Measurements from ENCODE around the gene CFAP20DC. TPM values are rescaled to one million over a fixed set of nuclear protein-coding genes. Genes with fewer than 3 reads are reported as not detected.

CFAP20DC gene
- total and polyA plus RNA-seq, 2 experiments from 2014 or later: 7.4 to 11.4 TPM

DNA sequence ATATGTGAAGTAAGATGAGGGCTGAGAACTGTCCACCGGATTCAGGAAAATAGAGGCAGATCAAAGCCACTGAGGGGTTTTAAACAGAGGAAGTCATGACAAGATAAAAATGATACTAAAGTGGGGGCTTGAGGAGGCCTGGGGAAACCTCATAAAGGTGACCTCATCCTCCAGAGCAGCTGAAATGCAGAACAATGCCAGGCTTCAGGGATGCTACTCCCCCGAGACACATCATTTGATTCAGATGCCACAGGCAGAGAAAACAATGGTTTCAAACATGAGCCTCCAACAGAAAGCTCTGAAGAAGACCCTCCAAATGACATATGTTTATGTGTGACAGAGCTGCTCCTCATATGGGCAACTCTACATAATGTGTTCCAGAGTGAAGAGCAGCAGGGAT, 6.4 kb downstream of the CFAP20DC start (continued):
- TF ChIP-seq, protein P1, sequence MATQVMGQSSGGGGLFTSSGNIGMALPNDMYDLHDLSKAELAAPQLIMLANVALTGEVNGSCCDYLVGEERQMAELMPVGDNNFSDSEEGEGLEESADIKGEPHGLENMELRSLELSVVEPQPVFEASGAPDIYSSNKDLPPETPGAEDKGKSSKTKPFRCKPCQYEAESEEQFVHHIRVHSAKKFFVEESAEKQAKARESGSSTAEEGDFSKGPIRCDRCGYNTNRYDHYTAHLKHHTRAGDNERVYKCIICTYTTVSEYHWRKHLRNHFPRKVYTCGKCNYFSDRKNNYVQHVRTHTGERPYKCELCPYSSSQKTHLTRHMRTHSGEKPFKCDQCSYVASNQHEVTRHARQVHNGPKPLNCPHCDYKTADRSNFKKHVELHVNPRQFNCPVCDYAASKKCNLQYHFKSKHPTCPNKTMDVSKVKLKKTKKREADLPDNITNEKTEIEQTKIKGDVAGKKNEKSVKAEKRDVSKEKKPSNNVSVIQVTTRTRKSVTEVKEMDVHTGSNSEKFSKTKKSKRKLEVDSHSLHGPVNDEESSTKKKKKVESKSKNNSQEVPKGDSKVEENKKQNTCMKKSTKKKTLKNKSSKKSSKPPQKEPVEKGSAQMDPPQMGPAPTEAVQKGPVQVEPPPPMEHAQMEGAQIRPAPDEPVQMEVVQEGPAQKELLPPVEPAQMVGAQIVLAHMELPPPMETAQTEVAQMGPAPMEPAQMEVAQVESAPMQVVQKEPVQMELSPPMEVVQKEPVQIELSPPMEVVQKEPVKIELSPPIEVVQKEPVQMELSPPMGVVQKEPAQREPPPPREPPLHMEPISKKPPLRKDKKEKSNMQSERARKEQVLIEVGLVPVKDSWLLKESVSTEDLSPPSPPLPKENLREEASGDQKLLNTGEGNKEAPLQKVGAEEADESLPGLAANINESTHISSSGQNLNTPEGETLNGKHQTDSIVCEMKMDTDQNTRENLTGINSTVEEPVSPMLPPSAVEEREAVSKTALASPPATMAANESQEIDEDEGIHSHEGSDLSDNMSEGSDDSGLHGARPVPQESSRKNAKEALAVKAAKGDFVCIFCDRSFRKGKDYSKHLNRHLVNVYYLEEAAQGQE (IDR thresholded peaks at IDR 0.05; ENCODE audit: unreplicated experiment): no peak
- TF ChIP-seq EZH2phosphoT487 (IDR thresholded peaks at IDR 0.05; ENCODE audit: unreplicated experiment) (no peak), CREB1 (CRISPR knock-in tag; IDR thresholded peaks at IDR 0.05; ENCODE audit: low read depth) (no peak)

DNA sequence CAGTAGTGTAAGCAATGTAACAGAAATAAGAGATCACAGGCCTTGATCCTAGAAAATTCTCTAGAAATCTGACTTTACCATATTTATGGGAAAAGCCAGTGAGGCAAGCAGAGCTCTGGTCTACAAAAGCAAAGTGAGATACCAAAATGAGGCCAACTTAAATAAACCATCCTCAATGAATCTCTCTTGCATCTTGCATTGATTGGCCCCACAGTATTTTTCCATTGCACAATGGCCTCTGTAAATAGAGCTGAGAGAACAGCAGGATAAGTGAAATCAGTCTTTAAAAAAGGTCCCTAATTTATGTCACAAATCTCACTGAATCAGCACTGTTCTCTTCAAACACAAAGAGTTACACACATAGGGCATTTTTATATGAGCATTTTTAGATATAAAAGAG, 8.9 kb downstream of the CFAP20DC start:
- no peak overlapping the region for H3K27ac Mint-ChIP-seq
- H3K4me3 Mint-ChIP-seq: no peak overlapping the region
- ATAC-seq: no peak
- TF ChIP-seq, protein P1 (IDR thresholded peaks at IDR 0.05; ENCODE audit: unreplicated experiment): no peak
- TF ChIP-seq EZH2phosphoT487 (IDR thresholded peaks at IDR 0.05; ENCODE audit: unreplicated experiment) (no peak), STAT1 (IDR thresholded peaks at IDR 0.05; ENCODE audit: unreplicated experiment) (no peak), ZNF114 (CRISPR knock-in tag; IDR thresholded peaks at IDR 0.05) (no peak), CREB1 (CRISPR knock-in tag; IDR thresholded peaks at IDR 0.05; ENCODE audit: low read depth) (no peak), ZNF331 (CRISPR knock-in tag; IDR thresholded peaks at IDR 0.05; ENCODE audit: low read depth) (no peak)
- TF ChIP-seq, protein P2, sequence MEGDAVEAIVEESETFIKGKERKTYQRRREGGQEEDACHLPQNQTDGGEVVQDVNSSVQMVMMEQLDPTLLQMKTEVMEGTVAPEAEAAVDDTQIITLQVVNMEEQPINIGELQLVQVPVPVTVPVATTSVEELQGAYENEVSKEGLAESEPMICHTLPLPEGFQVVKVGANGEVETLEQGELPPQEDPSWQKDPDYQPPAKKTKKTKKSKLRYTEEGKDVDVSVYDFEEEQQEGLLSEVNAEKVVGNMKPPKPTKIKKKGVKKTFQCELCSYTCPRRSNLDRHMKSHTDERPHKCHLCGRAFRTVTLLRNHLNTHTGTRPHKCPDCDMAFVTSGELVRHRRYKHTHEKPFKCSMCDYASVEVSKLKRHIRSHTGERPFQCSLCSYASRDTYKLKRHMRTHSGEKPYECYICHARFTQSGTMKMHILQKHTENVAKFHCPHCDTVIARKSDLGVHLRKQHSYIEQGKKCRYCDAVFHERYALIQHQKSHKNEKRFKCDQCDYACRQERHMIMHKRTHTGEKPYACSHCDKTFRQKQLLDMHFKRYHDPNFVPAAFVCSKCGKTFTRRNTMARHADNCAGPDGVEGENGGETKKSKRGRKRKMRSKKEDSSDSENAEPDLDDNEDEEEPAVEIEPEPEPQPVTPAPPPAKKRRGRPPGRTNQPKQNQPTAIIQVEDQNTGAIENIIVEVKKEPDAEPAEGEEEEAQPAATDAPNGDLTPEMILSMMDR (conservative IDR thresholded peaks at IDR 0.05; ENCODE audit: low read depth in 2 of 2): no peak
- TF ChIP-seq, protein P3, sequence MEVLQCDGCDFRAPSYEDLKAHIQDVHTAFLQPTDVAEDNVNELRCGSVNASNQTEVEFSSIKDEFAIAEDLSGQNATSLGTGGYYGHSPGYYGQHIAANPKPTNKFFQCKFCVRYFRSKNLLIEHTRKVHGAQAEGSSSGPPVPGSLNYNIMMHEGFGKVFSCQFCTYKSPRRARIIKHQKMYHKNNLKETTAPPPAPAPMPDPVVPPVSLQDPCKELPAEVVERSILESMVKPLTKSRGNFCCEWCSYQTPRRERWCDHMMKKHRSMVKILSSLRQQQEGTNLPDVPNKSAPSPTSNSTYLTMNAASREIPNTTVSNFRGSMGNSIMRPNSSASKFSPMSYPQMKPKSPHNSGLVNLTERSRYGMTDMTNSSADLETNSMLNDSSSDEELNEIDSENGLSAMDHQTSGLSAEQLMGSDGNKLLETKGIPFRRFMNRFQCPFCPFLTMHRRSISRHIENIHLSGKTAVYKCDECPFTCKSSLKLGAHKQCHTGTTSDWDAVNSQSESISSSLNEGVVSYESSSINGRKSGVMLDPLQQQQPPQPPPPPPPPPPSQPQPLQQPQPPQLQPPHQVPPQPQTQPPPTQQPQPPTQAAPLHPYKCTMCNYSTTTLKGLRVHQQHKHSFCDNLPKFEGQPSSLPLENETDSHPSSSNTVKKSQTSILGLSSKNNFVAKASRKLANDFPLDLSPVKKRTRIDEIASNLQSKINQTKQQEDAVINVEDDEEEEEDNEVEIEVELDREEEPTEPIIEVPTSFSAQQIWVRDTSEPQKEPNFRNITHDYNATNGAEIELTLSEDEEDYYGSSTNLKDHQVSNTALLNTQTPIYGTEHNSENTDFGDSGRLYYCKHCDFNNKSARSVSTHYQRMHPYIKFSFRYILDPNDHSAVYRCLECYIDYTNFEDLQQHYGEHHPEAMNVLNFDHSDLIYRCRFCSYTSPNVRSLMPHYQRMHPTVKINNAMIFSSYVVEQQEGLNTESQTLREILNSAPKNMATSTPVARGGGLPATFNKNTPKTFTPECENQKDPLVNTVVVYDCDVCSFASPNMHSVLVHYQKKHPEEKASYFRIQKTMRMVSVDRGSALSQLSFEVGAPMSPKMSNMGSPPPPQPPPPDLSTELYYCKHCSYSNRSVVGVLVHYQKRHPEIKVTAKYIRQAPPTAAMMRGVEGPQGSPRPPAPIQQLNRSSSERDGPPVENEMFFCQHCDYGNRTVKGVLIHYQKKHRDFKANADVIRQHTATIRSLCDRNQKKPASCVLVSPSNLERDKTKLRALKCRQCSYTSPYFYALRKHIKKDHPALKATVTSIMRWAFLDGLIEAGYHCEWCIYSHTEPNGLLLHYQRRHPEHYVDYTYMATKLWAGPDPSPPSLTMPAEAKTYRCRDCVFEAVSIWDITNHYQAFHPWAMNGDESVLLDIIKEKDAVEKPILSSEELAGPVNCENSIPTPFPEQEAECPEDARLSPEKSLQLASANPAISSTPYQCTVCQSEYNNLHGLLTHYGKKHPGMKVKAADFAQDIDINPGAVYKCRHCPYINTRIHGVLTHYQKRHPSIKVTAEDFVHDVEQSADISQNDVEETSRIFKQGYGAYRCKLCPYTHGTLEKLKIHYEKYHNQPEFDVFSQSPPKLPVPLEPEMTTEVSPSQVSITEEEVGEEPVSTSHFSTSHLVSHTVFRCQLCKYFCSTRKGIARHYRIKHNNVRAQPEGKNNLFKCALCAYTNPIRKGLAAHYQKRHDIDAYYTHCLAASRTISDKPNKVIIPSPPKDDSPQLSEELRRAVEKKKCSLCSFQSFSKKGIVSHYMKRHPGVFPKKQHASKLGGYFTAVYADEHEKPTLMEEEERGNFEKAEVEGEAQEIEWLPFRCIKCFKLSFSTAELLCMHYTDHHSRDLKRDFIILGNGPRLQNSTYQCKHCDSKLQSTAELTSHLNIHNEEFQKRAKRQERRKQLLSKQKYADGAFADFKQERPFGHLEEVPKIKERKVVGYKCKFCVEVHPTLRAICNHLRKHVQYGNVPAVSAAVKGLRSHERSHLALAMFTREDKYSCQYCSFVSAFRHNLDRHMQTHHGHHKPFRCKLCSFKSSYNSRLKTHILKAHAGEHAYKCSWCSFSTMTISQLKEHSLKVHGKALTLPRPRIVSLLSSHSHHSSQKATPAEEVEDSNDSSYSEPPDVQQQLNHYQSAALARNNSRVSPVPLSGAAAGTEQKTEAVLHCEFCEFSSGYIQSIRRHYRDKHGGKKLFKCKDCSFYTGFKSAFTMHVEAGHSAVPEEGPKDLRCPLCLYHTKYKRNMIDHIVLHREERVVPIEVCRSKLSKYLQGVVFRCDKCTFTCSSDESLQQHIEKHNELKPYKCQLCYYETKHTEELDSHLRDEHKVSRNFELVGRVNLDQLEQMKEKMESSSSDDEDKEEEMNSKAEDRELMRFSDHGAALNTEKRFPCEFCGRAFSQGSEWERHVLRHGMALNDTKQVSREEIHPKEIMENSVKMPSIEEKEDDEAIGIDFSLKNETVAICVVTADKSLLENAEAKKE (CRISPR knock-in tag; IDR thresholded peaks at IDR 0.05): no peak

More for the DNA sequence above, 8.9 kb downstream of the CFAP20DC start:
- Histone ChIP-seq H2AFZ (no peak overlapping the region), H3K4me2 (no peak overlapping the region), H4K20me1 (replicated peaks; ENCODE audit: insufficient read depth) (no peaks in the 10 kb centered on the region), H3K4me1 (ENCODE audit: insufficient read depth) (no peaks in the 10 kb centered on the region), H3K79me2 (replicated peaks; ENCODE audit: insufficient read depth) (no peaks in the 10 kb centered on the region), H3K36me3 (ENCODE audit: insufficient read depth) (no peaks in the 10 kb centered on the region), H3K27ac (ENCODE audit: low read depth) (no peak overlapping the region), H3K4me3 (no peak overlapping the region), H3K9me2 (ENCODE audit: insufficient read depth) (no peaks in the 10 kb centered on the region), H3K27me3 (ENCODE audit: insufficient read depth) (no peaks in the 10 kb centered on the region), H3F3A (replicated peaks; ENCODE audit: low read depth) (no peaks in the 10 kb centered on the region)
- no peaks in the 10 kb centered on the region; the same call in 2 of the 3 replicates for H3K36me3 Mint-ChIP-seq (ENCODE audit: low read depth)
- H3K4me1 Mint-ChIP-seq: no peaks in the 10 kb centered on the region
- H3K27me3 Mint-ChIP-seq (ENCODE audit: insufficient read depth, low read depth, poor library complexity): no peaks in the 10 kb centered on the region
- DNase-seq (ENCODE audit: low spot score): no peak
- no peaks in the 10 kb centered on the region for H3K9me3 Mint-ChIP-seq
